Measurements from ENCODE around the gene TRIM74. TPM values are rescaled to one million over a fixed set of nuclear protein-coding genes. Genes with fewer than 3 reads are reported as not detected.
"Not testable (repeated sequence)": the region's sequence is repeated elsewhere in the genome, so short reads cannot be mapped to it uniquely, and the experiment has no call there.

TRIM74 gene
- total RNA-seq, 1 experiment from 2014 or later, result 0.26 TPM

DNA sequence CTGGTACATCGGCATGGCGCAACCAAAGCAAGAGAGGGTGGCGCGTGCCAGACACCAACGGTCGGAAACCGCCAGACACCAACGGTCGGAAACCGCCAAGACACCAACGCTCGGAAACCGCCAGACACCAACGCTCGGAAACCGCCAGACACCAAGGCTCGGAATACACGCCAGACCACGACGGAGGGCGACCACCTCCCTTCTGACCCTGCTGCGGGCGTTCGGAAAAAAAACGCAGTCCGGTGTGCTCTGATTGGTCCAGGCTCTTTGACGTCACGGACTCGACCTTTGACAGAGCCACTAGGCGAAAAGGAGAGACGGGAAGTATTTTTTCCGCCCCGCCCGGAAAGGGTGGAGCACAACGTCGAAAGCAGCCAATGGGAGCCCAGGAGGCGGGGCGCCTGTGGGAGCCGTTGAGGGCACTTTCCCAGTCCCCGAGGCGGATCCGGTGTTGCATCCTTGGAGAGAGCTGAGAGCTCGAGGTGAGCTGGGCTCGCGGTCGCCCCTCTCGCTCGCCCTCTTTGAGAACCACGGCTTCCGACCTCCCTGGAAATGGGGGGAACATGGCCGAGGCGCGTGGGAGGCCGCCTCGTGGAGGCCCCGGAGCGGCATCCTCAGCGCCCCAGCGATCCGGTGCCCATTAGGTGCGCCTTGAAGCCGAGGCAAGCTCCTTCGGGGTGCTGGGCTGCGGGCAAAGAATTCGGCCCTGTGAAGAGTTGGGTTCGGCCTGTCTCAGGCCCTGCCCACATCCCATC is 36.6 kb upstream of the TRIM74 start:
- H3K23me2 ChIP-seq (ENCODE audit: insufficient read length, low read depth, low read length, poor library complexity, severe bottlenecking); H3K23ac ChIP-seq (ENCODE audit: insufficient read length, low read depth, low read length); H2BK15ac ChIP-seq (ENCODE audit: low read depth, low read length); H2AFZ ChIP-seq (ENCODE audit: low read length); H3K4me1 Mint-ChIP-seq; H3K9me3 Mint-ChIP-seq; H4K20me1 ChIP-seq (ENCODE audit: control insufficient read depth, insufficient read depth, insufficient read length); H3K14ac ChIP-seq (ENCODE audit: insufficient read depth, low read length); H3K4me1 ChIP-seq (ENCODE audit: insufficient read depth, low read length); H3K79me1 ChIP-seq (ENCODE audit: insufficient read depth, low read depth, low read length, poor library complexity, severe bottlenecking); DNase-seq; H3K36me3 Mint-ChIP-seq (ENCODE audit: insufficient read depth in 1 of 3, low read depth in 3 of 3); H2BK5ac ChIP-seq (ENCODE audit: insufficient read length, low read length); H2BK20ac ChIP-seq (ENCODE audit: low read depth, low read length, poor library complexity, severe bottlenecking); H3K56ac ChIP-seq (ENCODE audit: insufficient read length, low read depth, low read length); H3K27ac ChIP-seq (ENCODE audit: insufficient read length, low read depth, low read length); H3K4ac ChIP-seq (ENCODE audit: low read depth, low read length); H2BK12ac ChIP-seq (ENCODE audit: insufficient read length, low read depth, low read length); H3K27me3 ChIP-seq (ENCODE audit: insufficient read depth, low read length); H3K27me3 Mint-ChIP-seq (ENCODE audit: low read depth); H3K9me3 ChIP-seq (ENCODE audit: control insufficient read depth, low read depth, low read length); H4K91ac ChIP-seq (ENCODE audit: insufficient read length, low read depth, low read length); H3K79me2 ChIP-seq (ENCODE audit: insufficient read depth, low read length); H3K18ac ChIP-seq (ENCODE audit: insufficient read length, low read depth, low read length); H3T11ph ChIP-seq (ENCODE audit: low read length); H2BK120ac ChIP-seq (ENCODE audit: low read depth, low read length, poor library complexity, severe bottlenecking); H2AK5ac ChIP-seq (ENCODE audit: insufficient read length, low read length); H3K4me2 ChIP-seq (ENCODE audit: insufficient read depth, insufficient read length, low read length); H4K8ac ChIP-seq (replicated peaks; ENCODE audit: insufficient read length, low read depth, low read length); H4K5ac ChIP-seq (ENCODE audit: insufficient read length, low read depth, low read length): not testable (repeated sequence)
- WGBS (ENCODE audit: extremely low coverage, insufficient read length, low lambda C conversion rate), result no CpG with 5 or more reads among the region's 66 CpGs
- Mint-ChIP-seq H3K4me3 (peak overlapping the region; percentile 94 to 96), H3K27ac (peak overlapping the region; percentile 96 to 100 (median 99))
- peak overlapping the region; percentile 46 for H3K9ac ChIP-seq (ENCODE audit: extremely low read depth, insufficient read length, low read length)

DNA sequence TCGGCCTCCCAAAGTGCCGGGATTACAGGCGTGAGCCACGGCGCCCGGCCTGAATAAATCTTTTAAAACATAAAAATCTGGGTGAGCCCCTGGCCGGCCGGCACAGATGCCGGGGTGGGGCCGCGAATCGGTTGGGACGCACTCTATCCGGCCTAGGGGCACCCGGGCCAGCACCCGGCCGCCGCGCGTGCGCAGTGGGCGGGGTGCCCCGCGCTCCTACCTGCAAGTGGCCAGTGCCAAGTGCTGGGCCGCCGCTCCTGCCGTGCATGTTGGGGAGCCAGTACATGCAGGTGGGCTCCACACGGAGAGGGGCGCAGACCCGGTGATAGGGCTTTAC is 36.1 kb upstream of the TRIM74 start:
- not testable (repeated sequence) for H4K20me1 ChIP-seq (ENCODE audit: control insufficient read depth, insufficient read depth, insufficient read length); H3K9me3 Mint-ChIP-seq; H3K9me3 ChIP-seq (ENCODE audit: control insufficient read depth, low read depth, low read length); H2BK20ac ChIP-seq (ENCODE audit: low read depth, low read length, poor library complexity, severe bottlenecking); H4K91ac ChIP-seq (ENCODE audit: insufficient read length, low read depth, low read length); H4K5ac ChIP-seq (ENCODE audit: insufficient read length, low read depth, low read length); H2BK120ac ChIP-seq (ENCODE audit: low read depth, low read length, poor library complexity, severe bottlenecking); H3K23me2 ChIP-seq (ENCODE audit: insufficient read length, low read depth, low read length, poor library complexity, severe bottlenecking); H2AK5ac ChIP-seq (ENCODE audit: insufficient read length, low read length); H3K79me2 ChIP-seq (ENCODE audit: insufficient read depth, low read length); H3K36me3 Mint-ChIP-seq (ENCODE audit: insufficient read depth in 1 of 3, low read depth in 3 of 3); H3K4me2 ChIP-seq (ENCODE audit: insufficient read depth, insufficient read length, low read length); H3K14ac ChIP-seq (ENCODE audit: insufficient read depth, low read length); H2BK5ac ChIP-seq (ENCODE audit: insufficient read length, low read length); H3K4me1 ChIP-seq (ENCODE audit: insufficient read depth, low read length); H3K4me1 Mint-ChIP-seq; H3K27ac ChIP-seq (ENCODE audit: insufficient read length, low read depth, low read length); H3T11ph ChIP-seq (ENCODE audit: low read length); H3K56ac ChIP-seq (ENCODE audit: insufficient read length, low read depth, low read length); H3K27me3 ChIP-seq (ENCODE audit: insufficient read depth, low read length); H3K27me3 Mint-ChIP-seq (ENCODE audit: low read depth); H3K79me1 ChIP-seq (ENCODE audit: insufficient read depth, low read depth, low read length, poor library complexity, severe bottlenecking); H2AFZ ChIP-seq (ENCODE audit: low read length); H3K4ac ChIP-seq (ENCODE audit: low read depth, low read length); H2BK12ac ChIP-seq (ENCODE audit: insufficient read length, low read depth, low read length); H3K23ac ChIP-seq (ENCODE audit: insufficient read length, low read depth, low read length); H4K8ac ChIP-seq (replicated peaks; ENCODE audit: insufficient read length, low read depth, low read length); DNase-seq; H2BK15ac ChIP-seq (ENCODE audit: low read depth, low read length); H3K18ac ChIP-seq (ENCODE audit: insufficient read length, low read depth, low read length)
- H3K4me3 Mint-ChIP-seq, result peak overlapping the region; percentile 94 to 96
- peak overlapping the region; percentile 96 to 100 (median 99); a peak in 6 of 7 replicates for H3K27ac Mint-ChIP-seq
- WGBS (ENCODE audit: extremely low coverage, insufficient read length, low lambda C conversion rate), result no CpG with 5 or more reads among the region's 30 CpGs
- peak overlapping the region; percentile 10 for H3K9ac ChIP-seq (ENCODE audit: extremely low read depth, insufficient read length, low read length)

Data from H9 (cell line).